Muscle layer of colon (tissue), 2 donors: ENCODE results near the gene ERMP1.

Experiments
- H3K27ac ChIP-seq: one replicate; pipeline ENCODE4 v1.7.0; 2013; ENCODE audit warnings: low read depth, mild to moderate bottlenecking, low read length, moderate library complexity
- H3K27me3 ChIP-seq, 2 donors: one replicate each; pipeline ENCODE4 v1.7.0; 2013; ENCODE audit warnings: low read length in 2 of 2, mild to moderate bottlenecking in 2 of 2; ENCODE audit not compliant: insufficient read depth in 2 of 2, control insufficient read depth in 1 of 2
- H3K36me3 ChIP-seq: one replicate; pipeline ENCODE4 v1.7.0; 2013; ENCODE audit warnings: mild to moderate bottlenecking, low read length; ENCODE audit not compliant: insufficient read depth
- H3K4me1 ChIP-seq: one replicate; pipeline ENCODE4 v1.7.0; 2013; ENCODE audit warnings: mild to moderate bottlenecking, low read length; ENCODE audit not compliant: insufficient read depth
- H3K4me3 ChIP-seq, 2 donors: one replicate each; pipeline ENCODE4 v1.7.0; 2013; ENCODE audit warnings: low read length in 2 of 2, low read depth in 1 of 2, mild to moderate bottlenecking in 1 of 2, moderate library complexity in 1 of 2
- H3K9ac ChIP-seq: one replicate; pipeline ENCODE4 v1.7.0; 2013; ENCODE audit warnings: low read length
- H3K9me3 ChIP-seq: one replicate; pipeline ENCODE4 v1.7.0; 2013; ENCODE audit warnings: mild to moderate bottlenecking, low read length
- donor health status: abdominal sarcoma.
- donor health status: Adenocarcinoma of cecum.

Gene ERMP1

DNA sequence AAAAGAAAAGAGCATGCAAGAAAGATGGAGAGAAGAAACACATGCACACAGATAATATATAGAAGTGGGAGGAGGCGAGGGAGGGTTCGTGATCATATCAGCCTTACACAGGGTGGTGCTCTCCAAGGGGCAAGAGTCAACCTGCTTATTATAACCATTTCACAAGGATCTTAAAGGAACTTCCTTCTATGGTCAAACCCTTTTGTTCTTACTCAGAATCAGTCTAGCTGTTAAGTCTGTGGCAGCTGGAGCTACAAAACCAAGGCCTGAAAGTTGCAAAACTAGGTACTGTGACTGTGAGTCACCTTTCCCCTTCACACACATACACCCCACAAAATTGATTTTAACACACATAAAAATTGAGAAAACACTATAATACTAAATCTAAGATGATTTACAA lies 18.5 kb upstream of the ERMP1 start:
- H3K27ac ChIP-seq = no peak overlapping the region
- no peaks in the 10 kb centered on the region for H3K36me3 ChIP-seq
- no peaks in the 10 kb centered on the region for H3K27me3 ChIP-seq
- H3K9ac ChIP-seq = no peak overlapping the region
- no peak overlapping the region for H3K4me3 ChIP-seq
- no peaks in the 10 kb centered on the region for H3K4me1 ChIP-seq
- H3K9me3 ChIP-seq = no peaks in the 10 kb centered on the region

DNA sequence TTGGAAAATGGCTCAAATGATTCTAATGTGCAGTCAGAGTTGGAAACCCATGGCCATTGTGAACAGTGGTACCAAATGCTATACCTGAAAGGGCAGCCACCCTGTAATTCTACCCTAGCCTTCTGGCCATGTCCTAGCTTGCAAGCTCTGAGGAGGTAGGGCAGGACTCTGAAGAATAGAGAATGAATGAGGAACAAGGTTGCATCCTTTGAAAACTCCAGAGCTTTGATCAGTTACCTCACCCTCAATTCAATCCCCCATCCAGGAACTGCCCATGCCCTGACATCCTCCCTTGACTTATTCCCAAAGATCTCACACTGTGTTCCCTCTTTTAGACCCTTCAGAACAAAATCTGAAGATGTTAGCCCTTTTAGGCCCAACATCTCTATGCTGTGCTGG lies 17.8 kb upstream of the ERMP1 start:
- Histone ChIP-seq H3K9ac (no peak overlapping the region), H3K27me3 (no peaks in the 10 kb centered on the region), H3K4me1 (no peaks in the 10 kb centered on the region), H3K9me3 (no peaks in the 10 kb centered on the region), H3K27ac (no peak overlapping the region), H3K4me3 (no peak overlapping the region), H3K36me3 (no peaks in the 10 kb centered on the region)

DNA sequence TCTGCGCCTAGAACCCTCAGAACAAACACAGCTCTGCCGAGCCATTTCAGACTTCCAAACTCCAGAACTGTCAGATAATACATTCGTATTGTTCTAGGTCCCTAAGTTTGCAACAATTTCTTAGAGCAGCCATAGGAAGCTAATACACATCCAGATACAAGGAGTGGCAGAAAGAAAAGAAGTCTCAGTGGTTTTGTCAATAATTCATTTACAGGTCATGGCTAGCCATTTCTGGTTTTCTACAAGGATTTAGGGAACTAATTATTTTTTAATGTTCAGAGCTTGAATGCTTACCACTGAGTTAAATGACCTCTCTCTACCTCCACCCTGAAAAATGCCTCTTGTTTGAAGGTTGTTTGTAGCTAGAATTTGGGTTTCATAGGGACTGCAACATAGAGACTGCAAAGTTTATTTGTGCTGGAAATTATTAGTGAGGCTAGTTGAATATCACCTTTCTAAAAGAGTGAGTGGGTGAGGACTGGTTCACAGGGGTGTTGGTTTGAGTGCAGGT lies 15.5 kb upstream of the ERMP1 start:
- Histone ChIP-seq H3K4me3 (no peak overlapping the region), H3K27me3 (no peaks in the 10 kb centered on the region), H3K9me3 (no peaks in the 10 kb centered on the region), H3K9ac (no peak overlapping the region), H3K36me3 (no peaks in the 10 kb centered on the region), H3K4me1 (no peaks in the 10 kb centered on the region), H3K27ac (no peak overlapping the region)

DNA sequence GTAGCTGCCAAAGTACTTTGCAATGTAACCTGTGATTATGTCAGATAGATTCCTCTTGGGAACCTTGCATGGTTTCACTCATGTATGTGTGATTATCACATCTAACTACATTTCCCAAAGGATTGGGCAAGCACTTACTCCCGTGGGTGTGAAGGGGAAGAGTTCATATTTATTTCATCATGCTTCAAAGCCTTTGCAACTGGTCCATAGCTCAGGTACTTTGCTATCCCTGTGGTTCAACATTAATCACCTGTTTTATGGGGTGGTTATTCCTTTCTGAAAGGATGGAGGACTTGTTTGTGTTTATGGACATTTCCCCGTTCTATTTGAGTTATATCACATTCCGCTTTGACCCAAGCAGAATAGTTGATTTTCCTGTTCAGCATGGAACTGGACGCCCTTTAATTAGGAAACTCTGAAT lies 13.6 kb upstream of the ERMP1 start:
- Histone ChIP-seq H3K4me3 (no peak overlapping the region), H3K9ac (no peak overlapping the region), H3K4me1 (no peaks in the 10 kb centered on the region), H3K27ac (no peak overlapping the region), H3K9me3 (no peaks in the 10 kb centered on the region), H3K36me3 (no peaks in the 10 kb centered on the region), H3K27me3 (no peaks in the 10 kb centered on the region)

DNA sequence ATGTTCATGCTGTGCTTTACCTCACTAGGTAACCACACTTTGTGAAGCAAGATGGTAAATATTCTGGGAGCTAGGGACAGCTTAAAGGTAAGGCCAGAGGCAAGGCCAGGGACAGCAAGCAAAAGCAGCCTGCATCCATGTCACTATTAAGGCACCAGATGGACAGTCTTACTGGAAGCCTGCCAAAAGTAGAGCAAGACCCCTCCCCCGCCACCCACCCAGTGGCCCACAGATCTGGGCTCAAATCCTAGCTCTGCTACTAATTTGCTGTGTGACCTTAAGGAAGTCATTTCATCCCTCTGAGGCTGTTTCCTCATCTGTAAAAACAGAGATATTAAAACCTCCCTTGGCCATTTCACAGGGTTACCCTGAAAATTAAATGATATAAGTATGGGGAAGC lies 13.2 kb upstream of the ERMP1 start:
- H3K27me3 ChIP-seq = no peaks in the 10 kb centered on the region
- no peaks in the 10 kb centered on the region for H3K36me3 ChIP-seq
- no peak overlapping the region for H3K4me3 ChIP-seq
- no peak overlapping the region for H3K9ac ChIP-seq
- H3K27ac ChIP-seq = no peak overlapping the region
- no peaks in the 10 kb centered on the region for H3K9me3 ChIP-seq
- H3K4me1 ChIP-seq = no peaks in the 10 kb centered on the region

DNA sequence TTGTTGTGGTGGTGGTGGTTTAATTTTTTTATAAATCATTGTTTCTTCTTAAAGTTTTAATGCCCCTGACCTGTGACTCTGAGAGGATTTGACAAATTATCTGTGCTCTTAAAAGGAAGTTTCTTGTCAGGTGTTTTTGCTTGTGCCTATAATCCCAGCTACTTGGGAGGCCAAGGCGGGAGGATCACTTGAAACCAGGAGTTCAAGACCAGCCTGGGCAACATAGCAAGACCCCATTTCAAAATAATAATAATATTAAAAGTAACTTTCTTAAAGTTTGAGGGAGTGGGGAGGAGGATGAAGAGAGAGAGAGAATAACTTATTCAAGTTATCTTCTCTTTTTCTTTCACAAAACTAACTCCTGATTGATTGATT lies 12.2 kb upstream of the ERMP1 start:
- Histone ChIP-seq H3K27ac (no peak overlapping the region), H3K4me3 (no peak overlapping the region), H3K9ac (no peak overlapping the region), H3K9me3 (no peaks in the 10 kb centered on the region), H3K27me3 (no peaks in the 10 kb centered on the region), H3K36me3 (no peaks in the 10 kb centered on the region), H3K4me1 (no peaks in the 10 kb centered on the region)

DNA sequence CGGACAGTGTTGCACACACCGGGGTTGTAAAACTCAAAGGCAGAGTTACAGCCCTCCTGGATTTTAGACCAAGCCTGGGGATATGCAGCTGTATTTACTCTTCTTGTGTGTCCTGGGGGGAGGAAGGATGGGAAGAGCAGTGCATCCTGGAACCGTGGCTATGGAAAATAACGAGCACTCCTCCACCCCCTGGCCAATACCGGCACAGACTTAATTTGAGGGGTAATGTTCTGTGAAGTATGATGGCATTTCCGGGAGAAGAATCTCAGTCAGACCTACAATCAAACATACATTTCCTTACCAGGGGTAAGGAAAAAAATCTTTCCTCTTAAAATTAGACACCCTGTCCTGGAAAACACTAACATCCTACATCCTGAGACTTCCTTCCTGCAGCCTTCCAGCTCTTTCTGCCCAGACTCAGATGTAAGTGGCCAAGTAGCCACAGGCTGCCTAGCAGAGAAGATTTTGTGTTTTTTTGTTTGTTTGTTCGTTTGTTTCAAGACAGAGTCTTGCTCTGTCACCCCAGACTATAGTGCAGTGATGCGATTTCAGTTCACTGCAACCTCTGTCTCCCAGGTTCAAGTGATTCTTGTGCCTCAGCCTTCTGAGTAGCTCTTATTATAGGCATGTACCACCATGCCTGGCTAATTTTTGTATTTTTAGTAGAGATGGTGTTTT lies 11.0 kb upstream of the ERMP1 start:
- no peaks in the 10 kb centered on the region for H3K9me3 ChIP-seq
- no peak overlapping the region for H3K9ac ChIP-seq
- no peaks in the 10 kb centered on the region for H3K4me1 ChIP-seq
- H3K36me3 ChIP-seq = no peaks in the 10 kb centered on the region
- no peak overlapping the region for H3K4me3 ChIP-seq
- H3K27me3 ChIP-seq = no peaks in the 10 kb centered on the region
- H3K27ac ChIP-seq = no peak overlapping the region

DNA sequence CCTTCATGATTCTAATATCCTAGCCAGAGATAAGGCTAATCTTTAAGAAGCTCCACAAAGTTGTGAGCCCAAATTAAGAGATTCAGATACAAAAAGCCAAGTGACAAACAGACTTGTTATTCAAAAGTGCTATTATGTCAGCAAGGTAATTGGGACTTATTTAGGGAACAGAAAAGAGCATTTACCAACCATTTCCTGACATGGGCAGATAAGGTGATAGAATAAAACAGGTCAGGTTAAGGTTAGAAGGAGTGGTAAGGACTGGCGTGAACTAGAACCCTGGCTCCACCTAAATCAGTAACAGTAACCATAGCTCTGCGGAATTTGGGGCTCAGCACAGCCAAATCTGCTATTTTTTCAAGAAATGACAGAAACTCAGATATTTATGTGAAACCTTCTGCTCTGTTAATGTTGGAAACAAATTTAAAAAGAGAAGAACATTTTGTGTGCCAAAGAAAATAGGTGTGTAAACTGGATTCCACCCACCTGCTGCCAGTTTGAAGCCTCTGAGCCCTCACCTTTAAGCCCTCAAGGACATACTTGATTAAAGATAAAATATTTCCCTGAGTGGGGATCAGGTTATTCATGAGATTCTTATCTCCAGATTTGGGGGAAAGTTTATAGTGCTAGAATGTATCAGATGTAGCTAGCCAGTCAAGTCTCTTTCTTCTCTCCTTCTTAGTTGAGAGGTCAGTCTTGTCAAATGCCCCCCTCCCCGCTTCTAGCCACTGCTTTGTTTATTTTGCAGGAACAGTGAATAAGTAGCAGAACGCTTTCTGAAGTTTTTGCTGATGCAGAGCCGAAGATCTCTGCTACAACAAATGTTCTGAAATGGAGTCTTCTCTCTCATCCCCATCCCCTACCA lies 10.2 kb upstream of the ERMP1 start:
- Histone ChIP-seq H3K27me3 (no peaks in the 10 kb centered on the region), H3K9ac (no peak overlapping the region), H3K4me1 (no peaks in the 10 kb centered on the region), H3K36me3 (no peaks in the 10 kb centered on the region), H3K9me3 (no peaks in the 10 kb centered on the region), H3K4me3 (no peak overlapping the region), H3K27ac (no peak overlapping the region)

DNA sequence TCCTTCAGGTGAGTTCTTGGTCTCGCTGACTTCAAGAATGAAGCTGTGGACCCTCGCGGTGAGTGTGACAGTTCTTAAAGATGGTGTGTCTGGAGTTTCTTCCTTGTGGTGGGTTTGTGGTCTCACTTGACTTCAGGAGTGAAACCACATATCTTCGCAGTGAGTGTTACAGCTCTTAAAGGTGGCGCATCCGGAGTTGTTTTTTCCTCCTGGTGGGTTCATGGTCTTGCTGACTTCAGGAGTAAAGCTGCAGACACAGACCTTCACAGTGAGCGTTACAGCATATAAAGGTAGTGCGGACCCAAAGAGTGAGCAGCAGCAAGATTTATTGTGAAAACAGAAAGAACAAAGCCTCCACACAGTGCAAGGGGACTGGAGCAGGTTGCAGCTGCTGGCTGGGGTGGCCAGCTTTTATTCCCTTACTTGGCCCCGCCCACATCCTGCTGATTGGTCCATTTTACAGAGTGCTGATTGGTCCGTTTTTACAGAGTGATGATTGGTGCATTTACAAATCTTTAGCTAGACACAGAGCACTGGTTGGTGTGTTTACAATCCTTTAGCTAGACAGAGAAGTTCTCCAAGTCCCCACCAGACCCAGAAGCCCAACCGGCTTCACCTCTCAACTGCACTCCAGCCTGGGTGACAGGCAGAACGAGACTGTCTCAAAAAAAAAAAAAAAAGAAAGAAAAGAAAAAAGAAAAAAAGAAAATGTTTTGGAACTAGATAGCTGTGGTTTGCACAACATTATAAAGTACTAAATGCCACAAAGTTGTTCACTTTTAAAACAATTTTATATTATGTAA lies 9.1 kb upstream of the ERMP1 start:
- Histone ChIP-seq H3K27me3 (no peaks in the 10 kb centered on the region), H3K9ac (no peak overlapping the region), H3K27ac (no peak overlapping the region), H3K4me1 (no peaks in the 10 kb centered on the region), H3K4me3 (no peak overlapping the region), H3K9me3 (no peaks in the 10 kb centered on the region), H3K36me3 (no peaks in the 10 kb centered on the region)

DNA sequence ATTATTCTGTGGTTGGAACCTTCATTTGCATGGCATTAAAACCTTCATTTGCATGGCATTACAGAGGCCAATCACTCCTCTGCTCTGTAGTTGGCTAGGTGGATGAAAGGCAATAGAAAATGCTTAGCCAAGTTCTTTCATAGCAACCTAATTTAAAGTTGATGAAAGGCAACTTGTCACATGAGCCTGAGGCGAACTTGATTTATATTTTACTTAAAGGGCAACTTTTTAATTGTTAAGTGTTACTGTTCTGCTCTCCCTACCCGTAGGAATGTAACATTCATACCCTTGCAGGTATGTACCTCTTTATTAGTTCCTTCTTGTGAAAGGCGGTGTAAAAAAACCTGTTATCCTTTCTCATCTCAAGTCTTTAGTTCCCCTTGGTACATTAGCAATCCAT lies 7.9 kb upstream of the ERMP1 start:
- Histone ChIP-seq H3K36me3 (no peaks in the 10 kb centered on the region), H3K4me1 (no peaks in the 10 kb centered on the region), H3K9ac (no peak overlapping the region), H3K9me3 (no peaks in the 10 kb centered on the region), H3K27me3 (no peaks in the 10 kb centered on the region), H3K4me3 (no peak overlapping the region), H3K27ac (no peak overlapping the region)

DNA sequence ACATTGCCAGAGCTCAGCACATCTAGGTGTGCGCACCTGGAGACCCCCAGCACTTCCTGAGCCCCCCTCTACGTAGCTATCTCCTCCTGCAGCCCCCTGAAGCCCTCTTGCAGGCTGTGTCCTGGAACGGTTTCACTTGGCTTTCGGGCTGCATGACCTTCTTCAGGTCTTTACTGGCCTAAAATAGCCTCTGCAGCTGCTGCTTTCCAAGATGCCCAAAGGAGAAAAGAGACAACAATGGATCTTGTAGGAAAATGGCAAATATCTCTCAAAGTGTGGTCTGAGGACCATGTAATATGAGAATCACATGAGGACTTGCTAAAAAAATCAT lies 6.6 kb upstream of the ERMP1 start:
- Histone ChIP-seq H3K36me3 (no peaks in the 10 kb centered on the region), H3K9ac (no peak overlapping the region), H3K9me3 (no peaks in the 10 kb centered on the region), H3K27me3 (no peaks in the 10 kb centered on the region), H3K4me1 (no peaks in the 10 kb centered on the region), H3K4me3 (no peak overlapping the region), H3K27ac (no peak overlapping the region)
